Endothelial cell of umbilical vein (primary cell): Measurements from ENCODE around the gene SEC16B.

Experiments used
- CTCF ChIP-seq, 2 donors: IDR thresholded peaks; 1 replicate in 1 of 2; 2 replicates in 1 of 2; pipeline ENCODE4 v1.5.1; 2011; ENCODE audit warnings: low read length in 2 of 2, mild to moderate bottlenecking in 2 of 2, moderate library complexity in 2 of 2, control low read depth in 1 of 2, inconsistent platforms in 1 of 2, low read depth in 1 of 2; ENCODE audit not compliant: insufficient read depth in 1 of 2; ENCODE audit errors: extremely low read depth in 1 of 2
- MAX ChIP-seq: IDR thresholded peaks from 2 replicates; pipeline ENCODE4 v1.6.1; 2011; ENCODE audit not compliant: insufficient read depth, insufficient read length

- TF ChIP-seq MAX (no peak), CTCF (IDR thresholded peaks at IDR 0.05; ENCODE audit: extremely low read depth in 1 of 2, insufficient read depth in 1 of 2, low read depth in 1 of 2, low read length in 2 of 2) (no peak)
Observed at GRCh38 chr1:177915641-177916040, 54.2 kb downstream of the SEC16B start.
